HEK293 (cell line): ENCODE data around the gene ZDHHC17.
A peak's percentile ranks its signal among the peaks of the same experiment; 100 is the strongest.

Experiments
- EGR2 ChIP-seq: fragments of 450-650 bp; formaldehyde crosslinking; IDR thresholded peaks from 2 replicates; pipeline ENCODE4 v1.5.1; 2016; ENCODE audit warnings: low read depth, missing biosample characterization, missing genetic modification characterization
- GLIS1 ChIP-seq: fragments of 450-650 bp; formaldehyde crosslinking; IDR thresholded peaks from 2 replicates; pipeline ENCODE4 v1.5.1; 2016; ENCODE audit warnings: missing biosample characterization, missing genetic modification characterization
- HIC1 ChIP-seq: fragments of 450-650 bp; formaldehyde crosslinking; IDR thresholded peaks from 2 replicates; pipeline ENCODE4 v1.5.1; 2016; ENCODE audit warnings: missing biosample characterization, missing genetic modification characterization
- HOXA7 ChIP-seq: sonication (generic); formaldehyde crosslinking; IDR thresholded peaks from 2 replicates; pipeline ENCODE4 v1.8.1; 2022; ENCODE audit warnings: missing genetic modification reagents, borderline replicate concordance
- HOXC10 ChIP-seq: sonication (generic); formaldehyde crosslinking; IDR thresholded peaks from 2 replicates; pipeline ENCODE4 v1.8.1; 2023; ENCODE audit warnings: mild to moderate bottlenecking, missing genetic modification reagents
- PATZ1 ChIP-seq: fragments of 450-650 bp; formaldehyde crosslinking; IDR thresholded peaks from 2 replicates; pipeline ENCODE4 v1.5.1; 2016; ENCODE audit warnings: missing biosample characterization, missing genetic modification characterization
- PRDM6 ChIP-seq: fragments of 450-650 bp; formaldehyde crosslinking; IDR thresholded peaks from 2 replicates; pipeline ENCODE4 v1.5.1; 2017; ENCODE audit warnings: missing biosample characterization, missing genetic modification characterization
- REST ChIP-seq: fragments of 450-650 bp; formaldehyde crosslinking; IDR thresholded peaks from 2 replicates; pipeline ENCODE4 v1.5.1; 2016; ENCODE audit warnings: missing biosample characterization, missing genetic modification characterization
- SP2 ChIP-seq: fragments of 450-650 bp; formaldehyde crosslinking; IDR thresholded peaks from 2 replicates; pipeline ENCODE4 v1.5.1; 2016; ENCODE audit warnings: missing biosample characterization, missing genetic modification characterization
- SP3 ChIP-seq: fragments of 450-650 bp; formaldehyde crosslinking; IDR thresholded peaks from 2 replicates; pipeline ENCODE4 v1.5.1; 2016; ENCODE audit warnings: missing biosample characterization, missing genetic modification characterization
- ZBTB21 ChIP-seq: fragments of 450-650 bp; formaldehyde crosslinking; IDR thresholded peaks from 2 replicates; pipeline ENCODE4 v1.5.1; 2017; ENCODE audit warnings: missing biosample characterization, missing genetic modification characterization
- ZBTB7A ChIP-seq: fragments of 450-650 bp; formaldehyde crosslinking; IDR thresholded peaks from 2 replicates; pipeline ENCODE4 v1.5.1; 2016; ENCODE audit warnings: low read depth, missing biosample characterization, missing genetic modification characterization
- ZBTB8A ChIP-seq: fragments of 450-650 bp; formaldehyde crosslinking; IDR thresholded peaks from 2 replicates; pipeline ENCODE4 v1.5.1; 2016; ENCODE audit warnings: missing biosample characterization, missing genetic modification characterization
- ZIC2 ChIP-seq: fragments of 450-650 bp; formaldehyde crosslinking; IDR thresholded peaks from 2 replicates; pipeline ENCODE4 v1.5.1; 2016; ENCODE audit warnings: missing biosample characterization, missing genetic modification characterization
- ZNF138 ChIP-seq: fragments of 450-650 bp; formaldehyde crosslinking; IDR thresholded peaks from 2 replicates; pipeline ENCODE4 v1.5.1; 2016; ENCODE audit warnings: missing biosample characterization, missing genetic modification characterization, borderline replicate concordance
- ZNF221 ChIP-seq: fragments of 450-650 bp; formaldehyde crosslinking; IDR thresholded peaks from 2 replicates; pipeline ENCODE4 v1.5.1; 2017; ENCODE audit warnings: missing biosample characterization, missing genetic modification characterization, borderline replicate concordance
- ZNF292 ChIP-seq: fragments of 450-650 bp; formaldehyde crosslinking; IDR thresholded peaks from 2 replicates; pipeline ENCODE4 v1.5.1; 2016; ENCODE audit warnings: low read depth, missing biosample characterization, missing genetic modification characterization, borderline replicate concordance
- ZNF324 ChIP-seq: fragments of 450-650 bp; formaldehyde crosslinking; IDR thresholded peaks from 2 replicates; pipeline ENCODE4 v1.5.1; 2016; ENCODE audit warnings: missing biosample characterization, missing genetic modification characterization
- ZNF449 ChIP-seq: fragments of 450-650 bp; formaldehyde crosslinking; IDR thresholded peaks from 2 replicates; pipeline ENCODE4 v1.5.1; 2017; ENCODE audit warnings: missing biosample characterization, mild to moderate bottlenecking, missing genetic modification characterization, moderate library complexity
- ZNF501 ChIP-seq: fragments of 450-650 bp; formaldehyde crosslinking; IDR thresholded peaks from 2 replicates; pipeline ENCODE4 v1.5.1; 2016; ENCODE audit warnings: missing biosample characterization, missing genetic modification characterization
- ZNF596 ChIP-seq: fragments of 450-650 bp; IDR thresholded peaks from 2 replicates; pipeline ENCODE4 v1.5.0; 2018; ENCODE audit warnings: missing biosample characterization, mild to moderate bottlenecking, missing genetic modification characterization, moderate library complexity
- ZNF654 ChIP-seq: fragments of 450-650 bp; formaldehyde crosslinking; IDR thresholded peaks from 2 replicates; pipeline ENCODE4 v1.5.1; 2016; ENCODE audit warnings: low read depth, missing biosample characterization, missing genetic modification characterization
- ZNF658 ChIP-seq: fragments of 450-650 bp; formaldehyde crosslinking; IDR thresholded peaks from 2 replicates; pipeline ENCODE4; 2016; ENCODE audit warnings: missing biosample characterization, missing genetic modification characterization
- ZNF670 ChIP-seq: fragments of 450-650 bp; formaldehyde crosslinking; IDR thresholded peaks from 2 replicates; pipeline ENCODE4 v1.5.1; 2016; ENCODE audit warnings: missing biosample characterization, missing genetic modification characterization, low read depth
- ZNF707 ChIP-seq: fragments of 450-650 bp; formaldehyde crosslinking; IDR thresholded peaks from 2 replicates; pipeline ENCODE4 v1.5.1; 2016; ENCODE audit warnings: missing biosample characterization, missing genetic modification characterization
- ZNF747 ChIP-seq: fragments of 450-650 bp; formaldehyde crosslinking; IDR thresholded peaks from 2 replicates; pipeline ENCODE4 v1.5.1; 2016; ENCODE audit warnings: missing biosample characterization, missing genetic modification characterization
- ZNF76 ChIP-seq: fragments of 450-650 bp; formaldehyde crosslinking; IDR thresholded peaks from 2 replicates; pipeline ENCODE4; 2016; ENCODE audit warnings: low read depth, missing biosample characterization, missing genetic modification characterization, borderline replicate concordance
- ZNF776 ChIP-seq: fragments of 450-650 bp; formaldehyde crosslinking; IDR thresholded peaks from 2 replicates; pipeline ENCODE4 v1.5.0; 2017; ENCODE audit warnings: missing biosample characterization, missing genetic modification characterization, borderline replicate concordance

The ZDHHC17 gene

GRCh38 chr12:76878899-76879709 is 115.2 kb downstream of the ZDHHC17 start, which contains the start of gene CSRP2 (continued):
- peak; percentile 89 for TF ChIP-seq PATZ1 (tag by site-specific recombination)
- TF ChIP-seq ZNF221 (tag by site-specific recombination): no peak
- TF ChIP-seq HOXA7: no peak
- TF ChIP-seq ZBTB7A: no peak
- no peak for TF ChIP-seq ZNF658 (tag by site-specific recombination)
- TF ChIP-seq ZNF292: no peak
- TF ChIP-seq HOXC10 (CRISPR knock-in tag): no peak
- TF ChIP-seq ZNF670 (tag by site-specific recombination): no peak
- TF ChIP-seq ZNF76: 0 out of 2 replicates have a peak, but pooled peaks have one; percentile 31
- 0 out of 2 replicates have a peak, but pooled peaks have one; percentile 20 for TF ChIP-seq ZNF449 (tag by site-specific recombination)
- TF ChIP-seq SP2 (tag by site-specific recombination): peak; percentile 89
- peak; percentile 38; the same call in 1 of the 2 replicates for TF ChIP-seq ZNF501 (tag by site-specific recombination)
- TF ChIP-seq ZNF707 (tag by site-specific recombination): no peak
- TF ChIP-seq ZNF596: peak; percentile 37; the same call in 1 of the 2 replicates
- TF ChIP-seq ZBTB8A: peak; percentile 96
- peak; percentile 63; the same call in 1 of the 2 replicates for TF ChIP-seq GLIS1 (tag by site-specific recombination)
- peak; percentile 96 for TF ChIP-seq SP3 (tag by site-specific recombination)
- peak; percentile 91 for TF ChIP-seq HIC1 (tag by site-specific recombination)
- TF ChIP-seq REST (tag by site-specific recombination): peak; percentile 65; the same call in 1 of the 2 replicates
- peak; percentile 61 for TF ChIP-seq PRDM6 (tag by site-specific recombination)
- peak; percentile 70 for TF ChIP-seq ZBTB21
- no peak for TF ChIP-seq ZNF654 (tag by site-specific recombination)
- TF ChIP-seq ZNF747 (tag by site-specific recombination): no peak
- TF ChIP-seq EGR2 (tag by site-specific recombination): peak; percentile 48; the same call in 1 of the 2 replicates
- TF ChIP-seq ZNF138 (tag by site-specific recombination): no peak
- 0 out of 2 replicates have a peak, but pooled peaks have one; percentile 23 for TF ChIP-seq ZIC2
- no peak for TF ChIP-seq ZNF776 (tag by site-specific recombination)
- peak; percentile 15; the same call in 1 of the 2 replicates for TF ChIP-seq ZNF324 (tag by site-specific recombination)
